ENCODE data around the gene SNRPE.

The SNRPE gene

GRCh38 chr1:203915811-203916210 is 54.4 kb downstream of the SNRPE start:
- TF ChIP-seq SIN3A (IDR thresholded peaks at IDR 0.05; ENCODE audit: borderline replicate concordance, insufficient read depth, low read length) (no peak), TAF1 (IDR thresholded peaks at IDR 0.05; ENCODE audit: borderline replicate concordance, insufficient read depth, low read length) (no peak), POLR2AphosphoS5 (IDR thresholded peaks at IDR 0.05; ENCODE audit: low read depth, low read length) (no peak)

DNA sequence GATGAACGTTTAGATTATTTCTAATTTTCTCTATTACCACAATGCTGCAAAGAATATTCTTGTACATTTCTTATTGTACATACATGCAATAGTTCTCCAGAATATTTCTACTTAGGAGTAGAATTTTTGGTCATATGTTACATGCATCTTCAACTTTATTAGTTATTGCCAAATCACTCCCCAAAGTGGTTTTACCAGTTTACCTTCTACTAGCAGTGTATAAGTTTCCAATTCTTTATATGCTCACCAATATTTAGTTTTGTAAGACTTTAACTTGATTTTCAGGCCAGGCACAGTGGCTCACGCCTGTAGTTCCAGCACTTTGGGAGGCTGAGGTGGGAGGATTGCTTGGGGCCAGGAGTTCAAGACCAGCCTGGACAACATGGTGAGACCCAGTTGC is 55.4 kb downstream of the SNRPE start:
- TF ChIP-seq FOXP2 (optimal IDR thresholded peaks at IDR 0.05; ENCODE audit: borderline replicate concordance, extremely low read depth, extremely low read length, insufficient read depth), result no peak
- TF ChIP-seq REST (IDR thresholded peaks at IDR 0.05; ENCODE audit: insufficient read depth in 1 of 2, low read depth in 2 of 2, low read length in 2 of 2), result no peak
